SH-SY5Y (cell line): Measurements from ENCODE around the gene PRKCB.

Experiments used
- GATA2 ChIP-seq: IDR thresholded peaks from 2 replicates; pipeline ENCODE4 v1.6.1; 2011; ENCODE audit warnings: mild to moderate bottlenecking, low read depth, low read length
- GATA3 ChIP-seq: IDR thresholded peaks from 2 replicates; pipeline ENCODE4 v1.6.1; 2011; ENCODE audit warnings: low read depth, mild to moderate bottlenecking, low read length, moderate library complexity

DNA sequence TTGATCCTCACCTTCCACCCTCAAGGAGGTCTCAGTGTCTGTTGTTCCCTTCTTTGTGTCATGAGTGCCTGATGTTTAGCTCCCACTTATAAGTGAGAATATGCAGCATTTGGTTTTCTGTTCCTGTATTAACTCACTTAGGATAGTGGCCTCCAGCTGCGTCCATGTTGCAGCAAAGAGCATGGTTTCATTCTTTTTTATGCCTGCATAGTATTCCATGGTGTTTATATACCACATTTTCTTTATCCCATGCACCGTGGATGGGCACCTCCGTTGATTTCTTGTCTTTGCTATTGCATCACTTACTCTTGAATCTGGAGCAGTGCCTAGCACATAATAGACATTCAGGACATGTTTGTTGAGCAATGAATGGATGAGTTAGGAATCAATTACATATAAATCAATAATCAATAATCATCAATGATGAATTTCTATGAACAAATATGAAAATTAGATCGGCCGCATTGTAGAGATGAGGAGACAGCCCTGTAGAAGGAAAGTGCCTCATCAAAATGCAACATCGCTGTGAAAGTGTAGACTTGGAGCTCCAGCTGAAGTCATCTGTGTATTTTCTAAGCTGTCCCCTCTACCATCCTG is 129.5 kb downstream of the PRKCB start:
- no peak for TF ChIP-seq GATA2
- no peak for TF ChIP-seq GATA3
